ENCODE data around the gene ALK.

Gene ALK

DNA sequence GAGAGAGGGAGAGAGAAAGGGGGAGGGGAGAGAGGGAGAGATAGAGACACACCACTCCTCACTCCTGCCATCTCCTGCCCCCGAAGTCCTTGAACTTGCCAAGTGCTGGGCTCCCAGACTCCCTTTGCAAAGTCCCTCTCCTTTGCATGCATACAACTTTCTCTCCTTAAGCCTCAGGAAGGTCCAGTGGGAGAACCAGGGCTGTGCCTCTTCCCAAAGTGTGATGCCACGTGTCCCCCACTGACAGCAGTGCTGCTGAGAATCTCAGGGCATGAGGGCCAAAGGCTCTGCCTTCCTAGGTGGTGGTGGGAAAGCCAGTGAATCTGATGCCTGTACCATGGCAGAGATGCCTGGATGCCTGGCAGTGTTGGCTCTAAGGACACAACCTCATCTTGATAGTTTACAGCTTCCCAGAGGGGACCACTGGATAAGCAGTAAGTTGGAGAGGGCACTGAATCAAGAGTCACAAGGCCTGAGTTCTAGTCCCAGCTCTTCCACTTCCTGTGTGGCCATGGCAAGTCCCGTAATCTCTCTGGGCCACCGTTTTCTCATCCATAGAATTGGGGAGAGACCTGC, 702.7 kb downstream of the ALK start:
- TF ChIP-seq, protein P1, sequence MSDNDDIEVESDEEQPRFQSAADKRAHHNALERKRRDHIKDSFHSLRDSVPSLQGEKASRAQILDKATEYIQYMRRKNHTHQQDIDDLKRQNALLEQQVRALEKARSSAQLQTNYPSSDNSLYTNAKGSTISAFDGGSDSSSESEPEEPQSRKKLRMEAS (IDR thresholded peaks at IDR 0.05; ENCODE audit: low read depth, low read length): no peak
- TF ChIP-seq POLR2A (IDR thresholded peaks at IDR 0.05; ENCODE audit: extremely low read depth, insufficient read length) (no peak), MYC (IDR thresholded peaks at IDR 0.05; ENCODE audit: low read depth, low read length) (no peak)
- TF ChIP-seq, protein P2, sequence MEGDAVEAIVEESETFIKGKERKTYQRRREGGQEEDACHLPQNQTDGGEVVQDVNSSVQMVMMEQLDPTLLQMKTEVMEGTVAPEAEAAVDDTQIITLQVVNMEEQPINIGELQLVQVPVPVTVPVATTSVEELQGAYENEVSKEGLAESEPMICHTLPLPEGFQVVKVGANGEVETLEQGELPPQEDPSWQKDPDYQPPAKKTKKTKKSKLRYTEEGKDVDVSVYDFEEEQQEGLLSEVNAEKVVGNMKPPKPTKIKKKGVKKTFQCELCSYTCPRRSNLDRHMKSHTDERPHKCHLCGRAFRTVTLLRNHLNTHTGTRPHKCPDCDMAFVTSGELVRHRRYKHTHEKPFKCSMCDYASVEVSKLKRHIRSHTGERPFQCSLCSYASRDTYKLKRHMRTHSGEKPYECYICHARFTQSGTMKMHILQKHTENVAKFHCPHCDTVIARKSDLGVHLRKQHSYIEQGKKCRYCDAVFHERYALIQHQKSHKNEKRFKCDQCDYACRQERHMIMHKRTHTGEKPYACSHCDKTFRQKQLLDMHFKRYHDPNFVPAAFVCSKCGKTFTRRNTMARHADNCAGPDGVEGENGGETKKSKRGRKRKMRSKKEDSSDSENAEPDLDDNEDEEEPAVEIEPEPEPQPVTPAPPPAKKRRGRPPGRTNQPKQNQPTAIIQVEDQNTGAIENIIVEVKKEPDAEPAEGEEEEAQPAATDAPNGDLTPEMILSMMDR (IDR thresholded peaks at IDR 0.05; ENCODE audit: low read depth, low read length): no peak
- no peak overlapping the region for H3K4me3 ChIP-seq (ENCODE audit: low read depth, low read length)

DNA sequence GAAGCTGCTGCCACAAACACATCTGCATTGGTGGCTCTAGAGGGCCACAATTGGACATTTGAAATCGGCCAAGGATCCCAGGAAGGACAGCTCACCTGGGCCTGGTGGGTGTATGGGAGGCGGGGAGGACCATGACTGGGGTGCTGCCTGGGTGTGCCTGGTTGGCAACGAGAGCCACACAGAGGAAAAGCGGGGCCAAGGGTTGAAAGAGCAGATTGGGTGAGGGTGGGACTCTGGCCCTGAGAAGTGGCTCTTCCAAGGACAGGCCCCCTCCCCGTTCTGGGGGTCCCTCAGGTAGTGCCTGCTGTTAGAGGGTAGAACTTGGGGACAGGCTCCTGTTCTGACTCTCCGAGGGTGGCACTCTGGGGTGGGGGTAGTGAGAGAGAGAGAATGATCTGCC, 703.3 kb downstream of the ALK start:
- TF ChIP-seq POLR2A (IDR thresholded peaks at IDR 0.05; ENCODE audit: extremely low read depth, insufficient read length) (no peak), MYC (IDR thresholded peaks at IDR 0.05; ENCODE audit: low read depth, low read length) (no peak)
- TF ChIP-seq, protein P1 (IDR thresholded peaks at IDR 0.05; ENCODE audit: low read depth, low read length): no peak
- TF ChIP-seq, protein P2 (IDR thresholded peaks at IDR 0.05; ENCODE audit: low read depth, low read length): no peak
- H3K4me3 ChIP-seq (ENCODE audit: low read depth, low read length): no peak overlapping the region
- DNase-seq (ENCODE audit: low read depth): no peak

More for the DNA sequence above, 702.7 kb downstream of the ALK start:
- DNase-seq (ENCODE audit: low read depth): no peak

DNA sequence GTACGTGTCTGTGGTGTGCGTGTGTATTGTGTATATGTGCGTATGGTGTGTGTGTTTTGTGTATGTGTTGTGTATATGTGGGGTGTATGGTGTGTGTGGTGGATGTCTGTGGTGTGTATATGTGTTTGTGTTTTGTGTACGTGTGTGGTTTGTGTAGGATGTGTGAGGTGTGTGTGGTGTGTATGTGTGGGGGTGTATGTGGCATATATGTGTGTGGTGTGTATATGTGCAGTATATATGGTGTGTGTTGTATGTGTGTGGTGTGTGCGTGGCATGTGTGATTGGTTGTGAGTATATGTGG, 704.8 kb downstream of the ALK start:
- TF ChIP-seq POLR2A (IDR thresholded peaks at IDR 0.05; ENCODE audit: extremely low read depth, insufficient read length) (no peak), MYC (IDR thresholded peaks at IDR 0.05; ENCODE audit: low read depth, low read length) (no peak)
- TF ChIP-seq, protein P2 (IDR thresholded peaks at IDR 0.05; ENCODE audit: low read depth, low read length): no peak
- TF ChIP-seq, protein P1 (IDR thresholded peaks at IDR 0.05; ENCODE audit: low read depth, low read length): no peak
- DNase-seq (ENCODE audit: low read depth): no peak
- H3K4me3 ChIP-seq (ENCODE audit: low read depth, low read length): no peak overlapping the region

DNA sequence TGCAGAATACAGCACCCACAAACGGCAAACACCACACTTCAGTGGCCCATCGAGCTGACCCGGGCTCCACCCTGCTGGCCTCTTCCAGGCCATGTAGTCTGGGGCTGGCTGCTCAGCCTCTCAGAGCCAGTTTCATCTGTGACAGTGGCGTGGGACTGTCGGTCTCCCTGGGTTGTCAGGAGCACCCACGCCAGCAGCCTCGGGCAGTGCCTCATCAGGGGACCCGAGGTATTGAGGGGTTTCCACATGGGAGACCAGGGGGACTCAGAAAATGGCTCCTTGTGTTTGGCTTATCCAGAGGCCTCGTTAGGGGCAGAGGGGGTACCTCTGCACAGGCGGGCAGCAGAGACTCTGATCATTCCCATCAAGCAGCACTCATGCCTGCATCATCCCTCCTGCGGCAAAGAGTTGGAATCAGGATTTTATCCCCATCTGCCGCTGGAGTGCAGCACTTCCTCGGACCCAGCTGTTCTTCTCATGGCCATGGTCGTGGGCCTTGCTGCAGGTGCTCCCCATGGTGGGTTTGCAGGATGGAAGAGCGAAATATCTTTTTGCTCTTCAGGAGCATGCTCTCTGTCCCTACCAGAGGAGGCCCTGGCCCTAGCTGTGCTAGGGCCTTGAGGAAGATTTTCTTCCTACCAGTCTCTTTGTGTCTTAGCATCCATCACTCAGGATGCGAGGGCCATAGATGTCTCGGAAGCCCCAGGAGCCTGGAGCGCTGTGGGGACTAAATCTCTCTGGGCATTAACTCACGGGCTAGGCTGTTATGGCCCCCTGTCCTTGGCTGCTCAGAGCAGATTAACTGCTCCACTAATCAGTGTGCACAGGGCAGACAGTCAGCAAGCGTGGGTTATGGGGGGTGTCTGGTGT, 705.4 kb downstream of the ALK start:
- TF ChIP-seq, protein P1 (IDR thresholded peaks at IDR 0.05; ENCODE audit: low read depth, low read length): no peak
- TF ChIP-seq, protein P2 (IDR thresholded peaks at IDR 0.05; ENCODE audit: low read depth, low read length): no peak
- TF ChIP-seq MYC (IDR thresholded peaks at IDR 0.05; ENCODE audit: low read depth, low read length) (no peak), POLR2A (IDR thresholded peaks at IDR 0.05; ENCODE audit: extremely low read depth, insufficient read length) (no peak)
- H3K4me3 ChIP-seq (ENCODE audit: low read depth, low read length): no peak overlapping the region
- no peak for DNase-seq (ENCODE audit: low read depth)

DNA sequence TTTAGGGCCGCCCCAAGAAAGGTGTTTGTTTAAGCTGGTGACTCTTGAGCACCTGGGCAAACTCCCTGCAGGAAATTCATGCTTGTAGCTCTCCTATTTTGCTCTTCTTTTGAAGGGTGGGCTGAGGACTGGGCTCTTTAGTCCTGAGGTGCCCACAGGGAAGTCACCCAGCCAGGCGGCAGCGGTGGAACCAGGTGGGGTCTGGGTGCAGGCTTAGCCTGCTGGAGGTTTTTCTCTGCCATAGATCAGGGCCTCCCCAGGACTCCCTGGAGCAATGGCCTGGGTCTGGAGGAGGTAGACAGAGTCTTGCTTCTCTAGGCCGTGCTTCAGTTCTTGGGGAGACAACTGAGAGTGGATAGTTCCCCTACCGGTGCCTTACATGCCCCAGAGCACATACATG, 706.3 kb downstream of the ALK start:
- no peak for DNase-seq (ENCODE audit: low read depth)
- TF ChIP-seq, protein P2 (IDR thresholded peaks at IDR 0.05; ENCODE audit: low read depth, low read length): no peak
- TF ChIP-seq MYC (IDR thresholded peaks at IDR 0.05; ENCODE audit: low read depth, low read length) (no peak), POLR2A (IDR thresholded peaks at IDR 0.05; ENCODE audit: extremely low read depth, insufficient read length) (no peak)
- TF ChIP-seq, protein P1 (IDR thresholded peaks at IDR 0.05; ENCODE audit: low read depth, low read length): no peak
- H3K4me3 ChIP-seq (ENCODE audit: low read depth, low read length): no peak overlapping the region

Measured in NB4 (cell line).